ENCODE measurements around the gene KAZN. TPM values are rescaled to one million over a fixed set of nuclear protein-coding genes. Genes with fewer than 3 reads are reported as not detected.
A peak's percentile ranks its signal among the peaks of the same experiment; 100 is the strongest.

KAZN gene
- total and polyA plus RNA-seq, 4 donors: 7.6 to 18.8 (median 11.2) TPM

GRCh38 chr1:14970115-14970798, 371.8 kb downstream of the KAZN start:
- peaks cover 0 to 10% (median 0%) of the 10 kb centered on the region in 4 donors for H3K36me3 ChIP-seq (ENCODE audit: control insufficient read depth in 4 of 4, insufficient read depth in 4 of 4, low read length in 4 of 4)
- 71 to 86% methylated on average over 16 of the region's 16 CpGs for WGBS, 2 donors
- no peaks in the 10 kb centered on the region for H3K27me3 ChIP-seq (ENCODE audit: control insufficient read depth in 3 of 3, insufficient read depth in 3 of 3, low read length in 2 of 3)
- peaks cover 0 to 9% (median 3%) of the 10 kb centered on the region in 4 donors for H3K9me3 ChIP-seq (ENCODE audit: control insufficient read depth in 4 of 4, insufficient read depth in 3 of 4, low read length in 3 of 4)
- no peak overlapping the region for H3K4me3 ChIP-seq
- H3K4me1 ChIP-seq (ENCODE audit: control insufficient read depth in 5 of 5, insufficient read depth in 5 of 5, low read length in 5 of 5): peaks cover 0 to 21% (median 9%) of the 10 kb centered on the region in 5 donors
- DNase-seq: no peak
- TF ChIP-seq CTCF (IDR thresholded peaks at IDR 0.05; ENCODE audit: control extremely low read depth, extremely low read depth): no peak
- no peak for ATAC-seq (ENCODE audit: insufficient read depth, low FRiP score)
- peak overlapping the region in 1 of 2 donors; percentile 66 for H3K27ac ChIP-seq (ENCODE audit: low read depth in 1 of 2, low read length in 1 of 2)
- no peak overlapping the region for H3K9ac ChIP-seq (ENCODE audit: insufficient read depth in 1 of 2, low read length in 2 of 2)

- no peak for TF ChIP-seq CTCF (IDR thresholded peaks at IDR 0.05; ENCODE audit: control extremely low read depth, extremely low read depth)
- Histone ChIP-seq H3K9ac (ENCODE audit: insufficient read depth in 1 of 2, low read length in 2 of 2) (no peak overlapping the region), H3K27ac (ENCODE audit: low read depth in 1 of 2, low read length in 1 of 2) (peak overlapping the region in 1 of 2 donors; percentile 66), H3K4me1 (ENCODE audit: control insufficient read depth in 5 of 5, insufficient read depth in 5 of 5, low read length in 5 of 5) (peaks cover 0 to 21% (median 9%) of the 10 kb centered on the region in 5 donors), H3K9me3 (ENCODE audit: control insufficient read depth in 4 of 4, insufficient read depth in 3 of 4, low read length in 3 of 4) (peaks cover 0 to 9% (median 3%) of the 10 kb centered on the region in 4 donors), H3K36me3 (ENCODE audit: control insufficient read depth in 4 of 4, insufficient read depth in 4 of 4, low read length in 4 of 4) (peaks cover 0 to 10% (median 0%) of the 10 kb centered on the region in 4 donors), H3K4me3 (no peak overlapping the region), H3K27me3 (ENCODE audit: control insufficient read depth in 3 of 3, insufficient read depth in 3 of 3, low read length in 2 of 3) (no peaks in the 10 kb centered on the region)
- no peak for ATAC-seq (ENCODE audit: insufficient read depth, low FRiP score)
- WGBS, 2 donors: 85 to 88% methylated on average over 5 of the region's 5 CpGs
- no peak for DNase-seq
Observed at GRCh38 chr1:14970799-14971141, 372.3 kb downstream of the KAZN start.

GRCh38 chr1:14971221-14971620, 372.7 kb downstream of the KAZN start:
- H3K4me3 ChIP-seq: no peak overlapping the region
- peak in 1 of 3 donors; percentile 34 for DNase-seq
- no peak for TF ChIP-seq CTCF (IDR thresholded peaks at IDR 0.05; ENCODE audit: control extremely low read depth, extremely low read depth)
- no peak for ATAC-seq (ENCODE audit: insufficient read depth, low FRiP score)
- peaks cover 0 to 10% (median under 1%) of the 10 kb centered on the region in 4 donors for H3K36me3 ChIP-seq (ENCODE audit: control insufficient read depth in 4 of 4, insufficient read depth in 4 of 4, low read length in 4 of 4)
- no peak overlapping the region for H3K27ac ChIP-seq (ENCODE audit: low read depth in 1 of 2, low read length in 1 of 2)
- H3K9me3 ChIP-seq (ENCODE audit: control insufficient read depth in 4 of 4, insufficient read depth in 3 of 4, low read length in 3 of 4): peaks cover 0 to 9% (median 3%) of the 10 kb centered on the region in 4 donors
- H3K9ac ChIP-seq (ENCODE audit: insufficient read depth in 1 of 2, low read length in 2 of 2): no peak overlapping the region
- no peaks in the 10 kb centered on the region for H3K27me3 ChIP-seq (ENCODE audit: control insufficient read depth in 3 of 3, insufficient read depth in 3 of 3, low read length in 2 of 3)
- peaks cover 0 to 21% (median 9%) of the 10 kb centered on the region in 5 donors for H3K4me1 ChIP-seq (ENCODE audit: control insufficient read depth in 5 of 5, insufficient read depth in 5 of 5, low read length in 5 of 5)
- WGBS, 2 donors: 95% methylated on average over 9 to 12 of the region's 12 CpGs

Measured in lung (tissue), 12 donors.